ENCODE measurements around the gene B3GALT6.

DNA sequence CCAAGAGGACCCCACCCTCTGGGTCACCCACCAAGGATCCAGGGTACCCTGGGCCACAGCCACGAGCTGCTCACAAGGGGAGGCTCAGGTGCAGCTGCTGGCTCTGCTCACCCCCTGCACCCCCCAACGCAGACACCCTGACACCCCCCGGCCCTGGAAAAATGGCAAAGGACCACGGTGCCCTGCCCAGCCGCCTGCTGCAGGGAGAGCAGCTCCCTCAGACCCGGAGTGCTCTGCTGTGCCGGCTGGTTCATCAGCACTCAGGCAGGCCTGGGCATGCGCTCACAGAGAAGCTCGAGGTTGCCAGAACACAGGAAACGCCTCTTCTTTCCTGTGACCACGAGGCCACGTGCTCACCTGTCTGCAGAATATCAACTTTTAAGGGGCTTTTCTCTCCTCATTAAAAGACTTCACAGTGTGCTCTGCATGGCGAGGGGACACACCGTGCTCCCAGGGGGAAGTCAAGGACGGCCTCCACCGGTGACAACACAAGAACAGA, 18.8 kb downstream of the B3GALT6 start:
- TF ChIP-seq TCF12 (IDR thresholded peaks at IDR 0.05; ENCODE audit: low read depth) (no peak), YY1 (IDR thresholded peaks at IDR 0.05; ENCODE audit: low read depth) (no peak), EP300 (IDR thresholded peaks at IDR 0.05; ENCODE audit: borderline replicate concordance) (no peak), FOXM1 (IDR thresholded peaks at IDR 0.05; ENCODE audit: borderline replicate concordance, low read depth) (no peak), CREB1 (IDR thresholded peaks at IDR 0.05; ENCODE audit: low read depth) (no peak), NFIC (IDR thresholded peaks at IDR 0.05) (no peak), RAD21 (IDR thresholded peaks at IDR 0.05; ENCODE audit: low read depth) (no peak)
- TF ChIP-seq, protein P1, sequence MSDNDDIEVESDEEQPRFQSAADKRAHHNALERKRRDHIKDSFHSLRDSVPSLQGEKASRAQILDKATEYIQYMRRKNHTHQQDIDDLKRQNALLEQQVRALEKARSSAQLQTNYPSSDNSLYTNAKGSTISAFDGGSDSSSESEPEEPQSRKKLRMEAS (IDR thresholded peaks at IDR 0.05) = no peak
